ENCODE measurements around the gene TNFAIP1. TPM values are rescaled to one million over a fixed set of nuclear protein-coding genes. Genes with fewer than 3 reads are reported as not detected.

TNFAIP1 gene
- total RNA-seq, 2 experiments from 2014 or later = 21.0 to 22.0 TPM

- H3K36me3 Mint-ChIP-seq (ENCODE audit: low read depth) = peaks cover 31% of the 10 kb centered on the region
Observed at GRCh38 chr17:28390141-28390540, 54.6 kb downstream of the TNFAIP1 start.

GRCh38 chr17:28390563-28390962 lies 55.0 kb downstream of the TNFAIP1 start:
- Mint-ChIP-seq H3K27me3 (no peaks in the 10 kb centered on the region), H3K27ac (no peak overlapping the region), H3K4me3 (no peak overlapping the region), H3K4me1 (peaks cover 4% of the 10 kb centered on the region), H3K36me3 (ENCODE audit: low read depth) (peaks cover 31% of the 10 kb centered on the region), H3K9me3 (no peaks in the 10 kb centered on the region)
- ChIA-PET POLR2A (no interaction called here), CTCF (no interaction called here)
- DNase-seq = no peak

More at GRCh38 chr17:28390141-28390540, 54.6 kb downstream of the TNFAIP1 start:
- DNase-seq = no peak
- ChIA-PET CTCF (no interaction called here), POLR2A (no interaction called here)
- H3K27ac Mint-ChIP-seq = peak overlapping the region; percentile 33
- H3K9me3 Mint-ChIP-seq = no peaks in the 10 kb centered on the region
- peaks cover 8% of the 10 kb centered on the region for H3K4me1 Mint-ChIP-seq
- no peak overlapping the region for H3K4me3 Mint-ChIP-seq
- H3K27me3 Mint-ChIP-seq = no peaks in the 10 kb centered on the region

- no peaks in the 10 kb centered on the region for H3K27me3 Mint-ChIP-seq
- ChIA-PET CTCF (no interaction called here), POLR2A (no interaction called here)
- peaks cover 29% of the 10 kb centered on the region for H3K36me3 Mint-ChIP-seq (ENCODE audit: low read depth)
- H3K4me3 Mint-ChIP-seq = no peak overlapping the region
- H3K27ac Mint-ChIP-seq = no peak overlapping the region
- no peaks in the 10 kb centered on the region for H3K9me3 Mint-ChIP-seq
- DNase-seq = no peak
- peaks cover 4% of the 10 kb centered on the region for H3K4me1 Mint-ChIP-seq
Observed at GRCh38 chr17:28390984-28391383, 55.4 kb downstream of the TNFAIP1 start.

- Mint-ChIP-seq H3K27me3 (no peaks in the 10 kb centered on the region), H3K27ac (no peak overlapping the region), H3K9me3 (no peaks in the 10 kb centered on the region), H3K4me3 (no peak overlapping the region), H3K36me3 (ENCODE audit: low read depth) (peaks cover 29% of the 10 kb centered on the region), H3K4me1 (no peaks in the 10 kb centered on the region)
- CTCF ChIA-PET = interaction anchor here (0.6 kb wide), 1 partner anchor 593 kb away, joined by 3 read pairs; no protein-coding TSS in a partner anchor
- no peak for DNase-seq
- POLR2A ChIA-PET = interaction anchor here (0.6 kb wide), 1 partner anchor 148 kb away, joined by 4 read pairs; no protein-coding TSS in a partner anchor
Observed at GRCh38 chr17:28391401-28391800, 55.8 kb downstream of the TNFAIP1 start.

GRCh38 chr17:28392491-28392890 lies 56.9 kb downstream of the TNFAIP1 start:
- ChIA-PET CTCF (no interaction called here), POLR2A (no interaction called here)
- Mint-ChIP-seq H3K4me3 (no peak overlapping the region), H3K27me3 (no peaks in the 10 kb centered on the region), H3K27ac (no peak overlapping the region), H3K9me3 (no peaks in the 10 kb centered on the region), H3K4me1 (no peaks in the 10 kb centered on the region), H3K36me3 (ENCODE audit: low read depth) (peaks cover 29% of the 10 kb centered on the region)
- no peak for DNase-seq

GRCh38 chr17:28394337-28395116 lies 59.0 kb downstream of the TNFAIP1 start:
- H3K27me3 Mint-ChIP-seq = no peaks in the 10 kb centered on the region
- DNase-seq = no peak
- H3K27ac Mint-ChIP-seq = no peak overlapping the region
- H3K36me3 Mint-ChIP-seq (ENCODE audit: low read depth) = peaks cover 22% of the 10 kb centered on the region
- ChIA-PET CTCF (interaction anchor here (0.8 to 1.0 kb wide), 2 partner anchors 8 to 9 kb away, joined by 3 read pairs; no protein-coding TSS in a partner anchor), POLR2A (no interaction called here)
- H3K9me3 Mint-ChIP-seq = no peaks in the 10 kb centered on the region
- no peaks in the 10 kb centered on the region for H3K4me1 Mint-ChIP-seq
- no peak overlapping the region for H3K4me3 Mint-ChIP-seq

- no peak for DNase-seq
- no peaks in the 10 kb centered on the region for H3K4me1 Mint-ChIP-seq
- ChIA-PET CTCF (interaction anchor here (0.8 to 1.0 kb wide), 3 partner anchors 9 to 25 kb away, joined by 3 read pairs; partner anchors contain the start of gene VTN), POLR2A (no interaction called here)
- no peaks in the 10 kb centered on the region for H3K9me3 Mint-ChIP-seq
- no peaks in the 10 kb centered on the region for H3K27me3 Mint-ChIP-seq
- no peak overlapping the region for H3K27ac Mint-ChIP-seq
- H3K36me3 Mint-ChIP-seq (ENCODE audit: low read depth) = peaks cover 13% of the 10 kb centered on the region
- H3K4me3 Mint-ChIP-seq = no peak overlapping the region
Observed at GRCh38 chr17:28395426-28395825, 59.9 kb downstream of the TNFAIP1 start.

- H3K36me3 Mint-ChIP-seq (ENCODE audit: low read depth) = peaks cover 11% of the 10 kb centered on the region
- CTCF ChIA-PET = interaction anchor here (0.9 to 1.3 kb wide), 3 partner anchors 9 to 26 kb away, joined by 3 to 5 read pairs (median 3); partner anchors contain the start of gene VTN
- no peaks in the 10 kb centered on the region for H3K9me3 Mint-ChIP-seq
- no peak overlapping the region for H3K4me3 Mint-ChIP-seq
- H3K27ac Mint-ChIP-seq = no peak overlapping the region
- no peak for DNase-seq
- no peaks in the 10 kb centered on the region for H3K27me3 Mint-ChIP-seq
- no peaks in the 10 kb centered on the region for H3K4me1 Mint-ChIP-seq
- POLR2A ChIA-PET = no interaction called here
Observed at GRCh38 chr17:28395968-28396367, 60.4 kb downstream of the TNFAIP1 start.

Small RNAs within 50 kb of the gene (microRNA-seq; reads per million reads assigned to microRNA genes)
- 0.84 reads per million for gene MIR4723 (ENCODE audit: borderline microRNAs expressed, borderline replicate concordance)

Other genes starting within 250 kb of the TNFAIP1 start
- gene TMEM97, start 16.6 kb upstream of the TNFAIP1 start, total RNA-seq = 10 to 100 TPM; 24.4 to 34.8 TPM
- 10 to 100 TPM; 20.5 to 22.3 TPM for gene IFT20, start 289 bp upstream of the TNFAIP1 start, total RNA-seq
- 10 to 100 TPM; 61.6 to 67.7 TPM for gene POLDIP2, start 21.8 kb downstream of the TNFAIP1 start, total RNA-seq
- not detected for gene SEBOX, start 29.4 kb downstream of the TNFAIP1 start, total RNA-seq
- gene VTN, start 34.5 kb downstream of the TNFAIP1 start, total RNA-seq = under 1 TPM; 0.08 to 0.12 TPM
- 10 to 100 TPM; 17.7 to 20.4 TPM for gene SARM1, start 35.9 kb downstream of the TNFAIP1 start, total RNA-seq
- 1 to 10 TPM in 1 of 2 experiments, under 1 TPM in 1; 0.74 to 1.5 TPM for gene SLC46A1, start 70.5 kb downstream of the TNFAIP1 start, total RNA-seq
- not detected for gene SLC13A2, start 137.9 kb downstream of the TNFAIP1 start, total RNA-seq
- not detected for gene FOXN1, start 170.6 kb downstream of the TNFAIP1 start, total RNA-seq
- gene UNC119, start 216.9 kb downstream of the TNFAIP1 start, total RNA-seq = 10 to 100 TPM; 38.6 to 46.6 TPM
- 10 to 100 TPM; 61.7 to 62.6 TPM for gene PIGS, start 235.8 kb downstream of the TNFAIP1 start, total RNA-seq
- 10 to 100 TPM; 61.4 to 63.4 TPM for gene ALDOC, start 241.1 kb downstream of the TNFAIP1 start, total RNA-seq